ENCODE results near the gene ITGA2.

The ITGA2 gene

DNA sequence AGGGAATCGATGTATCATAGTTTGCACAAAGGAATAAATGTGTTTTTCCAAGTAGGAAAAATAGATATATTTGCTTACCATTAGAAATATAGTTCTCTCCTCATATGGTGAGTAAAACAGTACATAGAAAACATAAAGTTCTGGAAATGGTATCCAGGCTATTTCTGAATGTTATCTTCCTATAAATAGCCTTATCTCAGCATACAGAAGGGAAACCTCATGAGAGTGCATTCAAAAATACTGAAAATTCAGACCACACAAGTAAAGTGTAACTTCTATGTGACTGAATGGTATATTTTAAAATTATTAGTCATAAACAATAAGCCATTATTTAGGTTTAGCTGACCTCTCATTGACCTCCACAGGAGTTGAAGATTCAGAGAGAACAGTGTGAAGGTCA, 76.9 kb downstream of the ITGA2 start:
- no peak for DNase-seq

DNA sequence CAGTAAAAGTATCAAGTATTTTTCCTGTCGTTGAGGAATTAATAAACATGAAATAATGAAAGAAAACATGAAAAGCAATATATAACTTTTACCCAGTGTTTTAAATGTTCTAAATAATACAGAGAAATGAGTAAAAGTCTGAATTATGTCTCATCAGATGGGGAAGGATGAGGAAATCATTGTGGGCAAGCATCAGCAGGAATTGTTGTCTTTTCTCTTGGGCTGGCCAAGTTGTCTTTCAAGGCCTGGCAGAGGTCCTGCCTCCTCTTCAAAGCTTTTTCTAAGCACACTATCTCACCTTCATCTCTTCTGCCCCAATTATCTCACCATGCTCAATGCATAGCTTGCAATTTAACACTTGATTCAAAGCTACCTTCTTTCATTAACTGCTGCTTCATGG, 78.5 kb downstream of the ITGA2 start:
- DNase-seq = no peak

GRCh38 chr5:53068291-53068836, 79.2 kb downstream of the ITGA2 start:
- DNase-seq = no peak

DNA sequence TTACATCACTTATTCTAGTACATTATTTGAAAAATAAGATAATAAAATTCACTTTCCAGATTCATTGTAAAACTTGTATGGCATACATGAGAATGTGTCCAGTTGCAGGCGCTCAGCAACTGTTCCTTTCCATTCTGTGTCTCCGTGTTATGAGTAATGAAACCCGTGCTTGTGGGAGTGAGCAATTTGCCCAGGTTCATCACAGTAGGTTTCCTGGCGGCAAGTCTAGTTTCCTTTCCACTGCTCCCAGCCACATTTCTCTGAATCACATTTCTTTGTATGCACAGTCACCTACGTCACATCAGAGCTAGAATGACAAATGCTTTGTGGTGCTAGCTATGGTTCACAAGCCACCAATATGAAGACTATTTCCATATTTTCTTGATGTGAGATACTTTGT, 80.5 kb downstream of the ITGA2 start:
- no peak for DNase-seq

DNA sequence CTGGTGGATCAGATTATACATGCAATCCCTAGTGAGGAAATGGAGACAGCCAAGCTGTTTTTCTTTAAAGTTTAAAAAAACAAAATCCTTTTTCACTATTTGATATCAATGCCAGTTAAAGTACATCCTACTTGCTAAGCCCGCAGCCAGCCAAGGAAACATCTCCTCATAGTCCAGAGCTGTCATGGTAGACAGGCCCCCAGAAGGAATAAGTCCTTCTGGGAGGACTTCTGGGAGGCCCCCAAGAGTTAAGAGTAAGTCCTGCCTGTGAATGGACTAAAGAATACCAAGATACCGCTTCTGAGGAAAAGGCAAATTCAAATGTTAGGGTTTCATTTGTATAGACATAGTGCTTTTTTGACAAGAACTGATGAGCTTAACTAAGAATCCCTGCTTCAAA, 82.1 kb downstream of the ITGA2 start:
- no peak for DNase-seq

- DNase-seq = no peak
Observed at GRCh38 chr5:53071738-53072137, 82.6 kb downstream of the ITGA2 start.

GRCh38 chr5:53073348-53073747, 84.2 kb downstream of the ITGA2 start:
- DNase-seq = no peak

GRCh38 chr5:53076014-53076583, 86.9 kb downstream of the ITGA2 start:
- no peak for DNase-seq

- DNase-seq = no peak
Observed at GRCh38 chr5:53080271-53080670, 91.1 kb downstream of the ITGA2 start.

GRCh38 chr5:53083927-53084326, 94.8 kb downstream of the ITGA2 start:
- DNase-seq = no peak

- no peak for DNase-seq
Observed at GRCh38 chr5:53084546-53085255, 95.5 kb downstream of the ITGA2 start.

GRCh38 chr5:53087171-53087570, 98.0 kb downstream of the ITGA2 start:
- no peak for DNase-seq

DNA sequence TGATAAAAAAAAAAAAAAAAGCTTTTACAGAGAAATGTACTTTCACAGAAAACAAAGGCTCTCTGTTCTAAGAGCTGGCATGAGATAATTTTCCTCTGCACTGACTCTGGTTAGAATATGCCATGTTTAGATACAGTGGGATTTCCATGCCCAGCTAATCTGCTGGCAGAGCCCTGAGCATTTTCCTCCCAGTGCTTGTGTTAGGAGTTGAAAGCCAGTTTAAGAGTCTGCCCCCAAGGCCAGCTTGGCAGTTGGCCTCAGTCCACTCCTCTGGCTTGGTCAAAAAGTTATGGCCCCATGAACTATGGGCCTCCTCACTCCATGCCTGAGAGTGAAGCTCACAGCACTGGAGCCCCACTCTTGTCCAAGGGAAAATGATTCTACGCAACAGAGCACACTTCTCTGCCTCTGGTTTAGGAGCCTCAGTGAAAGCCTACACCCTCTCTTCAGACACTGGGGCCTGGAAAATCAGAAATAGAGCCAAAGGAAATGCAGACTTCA, 98.5 kb downstream of the ITGA2 start:
- DNase-seq = no peak

- DNase-seq = peak; percentile 31
Observed at GRCh38 chr5:53089481-53089991, 100.4 kb downstream of the ITGA2 start.

DNA sequence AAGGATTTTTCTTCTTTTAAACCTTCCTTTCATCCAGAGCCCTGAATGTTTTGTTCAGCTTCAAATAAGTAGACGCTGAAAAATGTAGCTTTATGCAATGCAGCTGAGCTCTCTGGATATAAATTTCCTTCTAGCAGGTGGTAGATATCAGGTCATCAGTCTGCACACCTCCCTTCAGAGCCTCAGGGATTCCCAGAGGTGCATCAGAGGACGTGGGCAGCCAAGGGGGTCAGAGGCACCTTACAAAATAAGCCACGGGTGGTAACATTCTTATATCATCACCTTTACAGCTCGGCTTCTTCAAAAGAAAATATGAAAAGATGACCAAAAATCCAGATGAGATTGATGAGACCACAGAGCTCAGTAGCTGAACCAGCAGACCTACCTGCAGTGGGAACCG, 101.1 kb downstream of the ITGA2 start:
- DNase-seq = no peak

GRCh38 chr5:53091289-53091688, 102.1 kb downstream of the ITGA2 start:
- DNase-seq = no peak

- DNase-seq = no peak
Observed at GRCh38 chr5:53092242-53092641, 103.1 kb downstream of the ITGA2 start.

DNA sequence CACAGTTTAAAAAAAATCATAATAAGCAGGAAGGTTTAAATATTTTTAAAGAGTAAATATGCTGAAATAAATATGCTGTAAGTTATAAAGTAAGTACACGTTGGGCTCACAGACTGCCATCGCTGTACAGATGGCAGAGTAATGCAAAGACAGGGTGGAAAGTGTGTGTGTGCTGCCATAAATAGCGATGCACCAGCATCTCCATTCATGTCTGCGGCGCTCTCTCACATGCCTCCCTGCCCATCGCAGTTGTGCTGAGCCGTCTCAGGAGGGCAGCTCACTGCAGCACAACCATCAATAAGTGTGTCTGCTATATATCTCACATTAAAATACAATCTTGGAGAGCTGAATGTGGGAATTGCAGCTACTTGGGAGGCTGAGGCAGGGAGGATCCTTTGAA, 106.1 kb downstream of the ITGA2 start:
- DNase-seq = no peak

GRCh38 chr5:53095931-53096525, 106.9 kb downstream of the ITGA2 start:
- DNase-seq = peak; percentile 34

DNA sequence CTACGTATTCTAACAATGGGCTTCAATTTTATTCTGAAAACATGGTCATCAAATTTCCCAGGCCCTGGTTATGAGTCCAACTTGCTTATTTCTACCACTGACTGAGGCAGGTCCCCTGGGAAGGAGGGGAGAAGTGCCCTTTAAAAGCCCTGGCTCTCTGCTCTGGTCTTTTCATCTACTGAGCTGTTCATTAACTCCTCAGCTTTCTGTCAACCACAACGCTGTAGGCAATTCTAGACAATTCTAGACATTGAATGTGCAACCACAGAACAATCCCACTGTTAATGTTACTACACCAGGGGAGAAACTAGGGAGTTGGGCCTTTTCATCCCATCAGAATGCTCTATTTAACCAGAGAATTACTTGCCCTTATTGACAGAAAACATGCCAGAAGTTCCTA, 110.4 kb downstream of the ITGA2 start:
- no peak for DNase-seq

DNA sequence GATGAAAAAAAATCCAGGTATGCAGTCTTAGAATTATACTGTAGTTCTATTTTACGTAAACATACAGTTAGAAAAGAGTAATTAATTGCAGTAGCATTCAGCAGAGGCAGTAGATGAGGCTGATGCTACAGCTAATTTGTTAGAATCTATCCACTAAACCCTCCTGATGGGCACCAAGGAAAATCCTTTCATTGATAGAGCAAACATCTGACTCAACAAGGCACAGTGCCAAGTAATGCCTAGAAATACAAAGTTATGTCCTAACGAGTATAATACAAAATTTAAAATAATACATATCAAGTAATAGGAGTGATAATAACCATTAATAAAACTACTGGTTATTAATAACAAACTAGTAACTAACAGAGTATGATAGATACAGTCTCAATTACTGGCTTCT, 111.5 kb downstream of the ITGA2 start:
- DNase-seq = no peak

DNA sequence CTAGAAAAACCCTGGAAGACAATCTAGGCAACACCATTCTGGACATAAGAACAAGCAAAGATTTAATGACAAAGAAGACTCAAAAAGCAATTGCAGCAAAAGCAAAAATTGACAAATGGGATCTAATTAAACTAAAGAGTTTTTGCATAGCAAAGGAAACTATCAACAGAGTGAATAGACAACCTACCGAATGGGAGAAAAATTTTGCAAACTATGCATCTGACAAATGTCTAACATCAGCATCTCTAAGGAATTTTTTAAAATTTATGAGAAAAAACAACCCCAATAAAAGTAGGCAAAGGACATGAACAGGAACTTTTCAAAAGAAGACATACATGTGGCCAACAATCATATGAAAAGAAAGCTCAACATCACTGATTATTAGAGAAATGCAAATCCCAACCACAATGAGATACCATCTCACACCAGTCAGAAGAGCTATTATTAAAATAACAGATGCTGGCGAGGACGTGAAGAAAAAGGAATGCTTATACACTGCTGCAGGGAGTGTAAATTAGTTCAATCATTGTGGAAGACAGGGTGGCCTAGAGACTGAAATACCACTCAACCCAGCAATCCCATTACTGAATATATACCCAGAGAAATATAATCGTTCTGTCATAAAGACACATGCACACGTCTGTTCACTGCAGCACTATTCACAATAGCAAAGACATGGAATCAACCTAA, 116.6 kb downstream of the ITGA2 start:
- DNase-seq = no peak

DNA sequence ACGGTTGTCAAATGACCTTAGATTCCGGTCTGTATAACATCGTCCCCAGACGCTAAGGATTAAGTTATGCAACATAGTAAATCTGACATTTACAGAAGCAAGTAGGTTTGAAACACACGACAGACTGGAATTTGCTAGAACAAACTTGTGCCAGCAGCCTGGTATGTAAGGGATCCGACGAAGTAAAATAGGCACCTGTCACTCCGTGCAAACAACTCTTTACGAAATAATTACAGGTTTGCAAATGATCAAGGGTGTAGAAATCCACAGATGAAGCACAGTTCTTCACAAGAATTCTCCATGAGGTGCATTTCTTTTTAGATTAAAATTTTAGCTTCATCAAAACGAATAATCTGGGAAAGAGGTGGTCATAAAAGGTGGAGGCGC, 119.9 kb downstream of the ITGA2 start:
- peak; percentile 7 for DNase-seq

Data from MV-4-11 (cell line).